Psoas muscle (tissue), 8 donors: ENCODE results near the gene MRTFB. TPM values are rescaled to one million over a fixed set of nuclear protein-coding genes. Genes with fewer than 3 reads are reported as not detected.

ENCODE experiments used
- ATAC-seq, 4 donors: fragments of 200-7000 bp; cut with Tn5 transposase; one replicate each; pipeline ENCODE4 v1.9.1; 2020; ENCODE audit warnings: moderate library complexity in 3 of 4, mild to moderate bottlenecking in 2 of 4
- DNase-seq, 2 donors: peaks; one replicate each; pipeline ENCODE4 v3.0.0-alpha.2; 2020
- H3K27ac ChIP-seq: fragments of 200-600 bp; one replicate; pipeline ENCODE4 v1.8.0; 2022
- H3K27me3 ChIP-seq, 3 donors: fragments of 200-600 bp in 1 of 3; one replicate each; pipeline versions ENCODE4 v1.6.1 to v1.8.0; 2013 to 2022; ENCODE audit warnings: low read length in 2 of 3, mild to moderate bottlenecking in 2 of 3, moderate library complexity in 1 of 3; ENCODE audit not compliant: insufficient read depth in 3 of 3
- H3K36me3 ChIP-seq, 2 donors: fragments of 200-600 bp in 1 of 2; one replicate each; pipeline versions ENCODE4 v1.6.1 to v1.8.0; 2013 to 2022; ENCODE audit warnings: low read depth in 1 of 2, mild to moderate bottlenecking in 1 of 2, moderate library complexity in 1 of 2; ENCODE audit not compliant: insufficient read depth in 1 of 2
- H3K4me1 ChIP-seq: fragments of 200-600 bp; one replicate; pipeline ENCODE4 v1.8.0; 2022
- H3K4me3 ChIP-seq: fragments of 200-600 bp; one replicate; pipeline ENCODE4 v1.8.0; 2022; ENCODE audit warnings: mild to moderate bottlenecking
- H3K9me3 ChIP-seq: fragments of 200-600 bp; one replicate; pipeline ENCODE4 v1.8.0; 2022
- CTCF ChIP-seq: fragments of 200-600 bp; IDR thresholded peaks from one replicate; pipeline ENCODE4 v1.8.0; 2022; ENCODE audit warnings: antibody characterized with exemption
- WGBS, 3 donors: extraction: QIAGEN DNeasy Blood & Tissue Kit; methylation state at CpG; one replicate each; pipeline versions ENCODE4 v1.1.6 to v1.1.7; 2013; 5-methylcytosine and 5-hydroxymethylcytosine counted together
- intact Hi-C, 2 donors: fragments of 100-400 bp; cut with DNase I; formaldehyde crosslinking; loops; one replicate each; pipeline versions ENCODE4 v1.11.0 to v1.14.2; 2022
- polyA plus RNA-seq, 3 donors: library from polyadenylated mRNA; stranded (reverse); fragments of 200-250 nt; gene quantifications; one replicate each; pipeline ENCODE4 v1.2.3, GENCODE V29; 2013
- total RNA-seq, 4 donors: library from RNA; stranded (reverse); fragmentation: NEBNext Ultra II Directional in 2 of 4; extraction: Animal tissue kit (Norgen Biotek cat#: 25700) in 2 of 4; gene quantifications; one replicate each; pipeline versions ENCODE4 v1.2.1 to v1.2.4, GENCODE V29; 2021 to 2023
- donor health status: healthy with polysubstance abuse.
- donor health status: DM: no; HTN: no; CAD: no; lungs with moderate emphysema.
- donor health status: Bipolar disorder and iron deficiency.
- donor health status: healthy.
- donor health status: DM: yes; HTN: yes; CAD: no.
- donor health status: DM: no; HTN: no; CAD: no.
- donor health status: DM: no; HTN: no; CAD: no.
- donor health status: DM: yes; HTN: yes; CAD: no.

The MRTFB gene
- total and polyA plus RNA-seq, 7 donors: 2.7 to 26.3 (median 14.1) TPM

GRCh38 chr16:14061732-14062259, 9.3 kb upstream of the MRTFB start:
- 96 to 100% (median 100%) methylated on average over 1 of the region's 1 CpG for WGBS, 3 donors
- intact Hi-C loops: no loop called here
- H3K27me3 ChIP-seq: no peaks in the 10 kb centered on the region
- no peak for DNase-seq
- no peak for TF ChIP-seq CTCF
- no peak overlapping the region for H3K27ac ChIP-seq
- H3K4me1 ChIP-seq: no peaks in the 10 kb centered on the region
- no peak for ATAC-seq
- no peaks in the 10 kb centered on the region for H3K9me3 ChIP-seq
- no peak overlapping the region for H3K4me3 ChIP-seq
- no peaks in the 10 kb centered on the region for H3K36me3 ChIP-seq

- Histone ChIP-seq H3K27me3 (no peaks in the 10 kb centered on the region), H3K27ac (no peak overlapping the region), H3K4me3 (no peak overlapping the region), H3K9me3 (no peaks in the 10 kb centered on the region), H3K4me1 (no peaks in the 10 kb centered on the region), H3K36me3 (no peaks in the 10 kb centered on the region)
- intact Hi-C loops: no loop called here
- WGBS, 3 donors: 79 to 85% (median 81%) methylated on average over 7 of the region's 7 CpGs
- DNase-seq: no peak
- TF ChIP-seq CTCF: no peak
- no peak for ATAC-seq
Measured at GRCh38 chr16:14062261-14062660, 8.9 kb upstream of the MRTFB start.

- no peaks in the 10 kb centered on the region for H3K9me3 ChIP-seq
- no peak overlapping the region for H3K27ac ChIP-seq
- no peak for ATAC-seq
- H3K4me1 ChIP-seq: no peaks in the 10 kb centered on the region
- no peaks in the 10 kb centered on the region for H3K27me3 ChIP-seq
- no peak overlapping the region for H3K4me3 ChIP-seq
- intact Hi-C loops: no loop called here
- no peak for DNase-seq
- WGBS, 3 donors: 88 to 95% (median 89%) methylated on average over 6 of the region's 6 CpGs
- no peak for TF ChIP-seq CTCF
- H3K36me3 ChIP-seq: no peaks in the 10 kb centered on the region
Measured at GRCh38 chr16:14063618-14064581, 7.2 kb upstream of the MRTFB start.

- Histone ChIP-seq H3K27me3 (no peaks in the 10 kb centered on the region), H3K4me1 (peaks cover 7% of the 10 kb centered on the region), H3K36me3 (no peaks in the 10 kb centered on the region), H3K27ac (no peak overlapping the region), H3K4me3 (no peak overlapping the region), H3K9me3 (no peaks in the 10 kb centered on the region)
- no peak for TF ChIP-seq CTCF
- ATAC-seq (no peak), DNase-seq (no peak)
- WGBS, 3 donors: 95 to 99% (median 96%) methylated on average over 4 of the region's 4 CpGs
- intact Hi-C loops: loop anchor here (5.0 to 10.0 kb wide), 5 partner anchors 43 to 148 kb away; partner anchors contain the start of gene ERCC4 (in 2 of the 2)
Measured at GRCh38 chr16:14069818-14070217, 1.3 kb upstream of the MRTFB start.
